H9 (cell line): ENCODE results near the gene KDM1B. TPM values are rescaled to one million over a fixed set of nuclear protein-coding genes. Genes with fewer than 3 reads are reported as not detected.

Source experiments
- DNase-seq: peaks from one replicate; pipeline ENCODE4 v3.0.0-alpha.2; 2017
- H2AFZ ChIP-seq: one replicate; pipeline ENCODE4 v1.6.1; 2013; ENCODE audit warnings: mild to moderate bottlenecking, low read length, control low read depth, moderate library complexity
- H2AK5ac ChIP-seq: 2 replicates; pipeline ENCODE4 v1.6.1; 2013; ENCODE audit warnings: low read length, control low read depth, mixed read lengths; ENCODE audit not compliant: insufficient read length
- H2BK120ac ChIP-seq: one replicate; pipeline ENCODE4 v1.6.1; 2013; ENCODE audit warnings: low read depth, mild to moderate bottlenecking, low read length, control low read depth, inconsistent platforms; ENCODE audit not compliant: poor library complexity, severe bottlenecking
- H2BK12ac ChIP-seq: 2 replicates; pipeline ENCODE4 v1.6.1; 2013; ENCODE audit warnings: low read length, control low read depth, mixed read lengths, low read depth; ENCODE audit not compliant: insufficient read length
- H2BK15ac ChIP-seq: 2 replicates; pipeline ENCODE4 v1.6.1; 2013; ENCODE audit warnings: low read depth, low read length, control low read depth
- H2BK20ac ChIP-seq: one replicate; pipeline ENCODE4 v1.6.1; 2013; ENCODE audit warnings: low read depth, mild to moderate bottlenecking, low read length, control low read depth, inconsistent platforms; ENCODE audit not compliant: poor library complexity, severe bottlenecking
- H2BK5ac ChIP-seq: 2 replicates; pipeline ENCODE4 v1.6.1; 2013; ENCODE audit warnings: low read length, control low read depth, mixed read lengths; ENCODE audit not compliant: insufficient read length
- H3K14ac ChIP-seq: 2 replicates; pipeline ENCODE4 v1.6.1; 2013; ENCODE audit warnings: low read length, control low read depth; ENCODE audit not compliant: insufficient read depth
- H3K18ac ChIP-seq: 2 replicates; pipeline ENCODE4 v1.6.1; 2013; ENCODE audit warnings: low read depth, mild to moderate bottlenecking, mixed read lengths, low read length, control low read depth; ENCODE audit not compliant: insufficient read length
- H3K23ac ChIP-seq: 2 replicates; pipeline ENCODE4 v1.6.1; 2013; ENCODE audit warnings: low read length, control low read depth, mixed read lengths, low read depth; ENCODE audit not compliant: insufficient read length
- H3K23me2 ChIP-seq: 2 replicates; pipeline ENCODE4 v1.6.1; 2013; ENCODE audit warnings: low read depth, mild to moderate bottlenecking, mixed read lengths, low read length, control low read depth; ENCODE audit not compliant: insufficient read length, poor library complexity, severe bottlenecking
- H3K27ac ChIP-seq: 2 replicates; pipeline ENCODE4 v1.5.1; 2013; ENCODE audit warnings: low read length, control low read depth, mixed read lengths, low read depth; ENCODE audit not compliant: insufficient read length
- H3K27me3 ChIP-seq: 2 replicates; pipeline ENCODE4 v1.6.1; 2013; ENCODE audit warnings: low read length, control low read depth, inconsistent platforms; ENCODE audit not compliant: insufficient read depth
- H3K4ac ChIP-seq: 2 replicates; pipeline ENCODE4 v1.6.1; 2013; ENCODE audit warnings: low read depth, mild to moderate bottlenecking, control low read depth, inconsistent platforms, low read length, moderate library complexity
- H3K4me1 ChIP-seq: 2 replicates; pipeline ENCODE4 v1.6.1; 2013; ENCODE audit warnings: low read length, control low read depth, inconsistent platforms; ENCODE audit not compliant: insufficient read depth
- H3K4me2 ChIP-seq: 2 replicates; pipeline ENCODE4 v1.6.1; 2013; ENCODE audit warnings: low read length, control low read depth, mixed read lengths; ENCODE audit not compliant: insufficient read length, insufficient read depth
- H3K56ac ChIP-seq: 2 replicates; pipeline ENCODE4 v1.6.1; 2013; ENCODE audit warnings: low read depth, mild to moderate bottlenecking, mixed read lengths, low read length, control low read depth; ENCODE audit not compliant: insufficient read length
- H3K79me1 ChIP-seq: 2 replicates; pipeline ENCODE4 v1.6.1; 2013; ENCODE audit warnings: low read depth, mild to moderate bottlenecking, moderate library complexity, low read length, control low read depth, inconsistent platforms; ENCODE audit not compliant: insufficient read depth, poor library complexity, severe bottlenecking
- H3K79me2 ChIP-seq: 2 replicates; pipeline ENCODE4 v1.6.1; 2013; ENCODE audit warnings: low read length, control low read depth, inconsistent platforms; ENCODE audit not compliant: insufficient read depth
- H3K9ac ChIP-seq: 2 replicates; pipeline ENCODE4 v1.6.1; 2013; ENCODE audit warnings: low read length, control low read depth, mixed read lengths; ENCODE audit not compliant: insufficient read length; ENCODE audit errors: extremely low read depth
- H3K9me3 ChIP-seq: one replicate; pipeline ENCODE4 v1.6.1; 2013; ENCODE audit warnings: low read depth, low read length, inconsistent platforms; ENCODE audit not compliant: control insufficient read depth
- H3T11ph ChIP-seq: one replicate; pipeline ENCODE4 v1.6.1; 2013; ENCODE audit warnings: mild to moderate bottlenecking, low read length, control low read depth, inconsistent platforms
- H4K20me1 ChIP-seq: one replicate; pipeline ENCODE4 v1.6.1; 2013; ENCODE audit not compliant: control insufficient read depth, insufficient read length, insufficient read depth
- H4K5ac ChIP-seq: 2 replicates; pipeline ENCODE4 v1.6.1; 2013; ENCODE audit warnings: low read depth, mild to moderate bottlenecking, mixed read lengths, low read length, control low read depth; ENCODE audit not compliant: insufficient read length
- H4K8ac ChIP-seq: replicated peaks from 2 replicates; pipeline ENCODE4 v1.6.1; 2013; ENCODE audit warnings: low read length, control low read depth, mixed read lengths, low read depth; ENCODE audit not compliant: insufficient read length
- H4K91ac ChIP-seq: 2 replicates; pipeline ENCODE4 v1.6.1; 2013; ENCODE audit warnings: low read depth, mild to moderate bottlenecking, moderate library complexity, mixed read lengths, low read length, control low read depth; ENCODE audit not compliant: insufficient read length
- H3K27ac Mint-ChIP-seq, 3 experiments: 2 replicates in 2 of 3; 3 replicates in 1 of 3; pipeline ENCODE4 v1.8.0; 2020 to 2021; ENCODE audit warnings: mixed read lengths in 3 of 3, mild to moderate bottlenecking in 1 of 3, moderate library complexity in 1 of 3
- H3K27me3 Mint-ChIP-seq: 2 replicates; pipeline ENCODE4 v1.8.0; 2021; ENCODE audit warnings: low read depth, mild to moderate bottlenecking, moderate library complexity, mixed read lengths
- H3K36me3 Mint-ChIP-seq, 3 experiments: 2 replicates in 2 of 3; 3 replicates in 1 of 3; pipeline ENCODE4 v1.8.0; 2020 to 2021; ENCODE audit warnings: low read depth in 3 of 3, mixed read lengths in 3 of 3; ENCODE audit not compliant: insufficient read depth in 1 of 3
- H3K4me1 Mint-ChIP-seq, 2 experiments: 2 replicates each; pipeline ENCODE4 v1.8.0; 2020; ENCODE audit warnings: mixed read lengths in 2 of 2
- H3K4me3 Mint-ChIP-seq, 2 experiments: 2 replicates in 1 of 2; 3 replicates in 1 of 2; pipeline ENCODE4 v1.8.0; 2020 to 2021; ENCODE audit warnings: mild to moderate bottlenecking in 2 of 2, mixed read lengths in 2 of 2, moderate library complexity in 1 of 2
- H3K9me3 Mint-ChIP-seq, 2 experiments: 2 replicates in 1 of 2; 3 replicates in 1 of 2; pipeline ENCODE4 v1.8.0; 2020; ENCODE audit warnings: mild to moderate bottlenecking in 2 of 2, mixed read lengths in 2 of 2, moderate library complexity in 1 of 2
- WGBS: extraction: QIAGEN DNeasy Blood & Tissue Kit; methylation state at CpG from one replicate; pipeline ENCODE4 v1.1.7; 2013; ENCODE audit warnings: missing lambda C conversion rate, low lambda C conversion rate, mixed read lengths; ENCODE audit not compliant: insufficient read length; ENCODE audit errors: extremely low coverage; 5-methylcytosine and 5-hydroxymethylcytosine counted together
- total RNA-seq: library from RNA; stranded (reverse); gene quantifications from 2 replicates; pipeline ENCODE4 v1.2.1, GENCODE V29; 2021
- TF ChIP-seq, protein P1 (sequence below): fragments of 200-600 bp; sonication (generic); conservative IDR thresholded peaks from 3 replicates; pipeline ENCODE4 v1.8.0; 2021; ENCODE audit warnings: antibody characterized with exemption, mild to moderate bottlenecking

KDM1B gene
- total RNA-seq, 1 experiment from 2014 or later = 5.4 TPM

DNA sequence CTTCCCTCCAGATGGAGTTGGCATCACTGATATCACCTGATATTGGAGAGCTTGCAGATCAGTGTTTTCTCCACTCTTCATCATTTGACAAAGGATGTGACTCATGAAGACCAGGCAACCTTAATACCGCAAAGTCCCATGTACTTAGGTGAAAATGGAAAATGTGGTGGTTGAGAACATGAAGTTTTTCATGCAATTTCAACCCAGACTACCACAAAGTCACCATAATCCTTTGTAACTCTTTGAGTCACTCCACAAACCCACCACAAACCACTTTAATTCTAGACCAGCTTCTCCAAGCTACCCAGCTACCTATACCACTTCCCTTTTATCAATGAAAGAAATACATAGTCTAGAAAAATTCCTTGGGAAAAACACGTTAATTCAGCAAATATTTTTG lies 39.9 kb upstream of the KDM1B start:
- peaks cover 8 to 10% of the 10 kb centered on the region in 2 experiments for H3K4me1 Mint-ChIP-seq
- no peak overlapping the region for H3K4me3 Mint-ChIP-seq
- WGBS = no CpG with 5 or more reads among the region's 2 CpGs
- H2AK5ac ChIP-seq = no peak overlapping the region
- no peaks in the 10 kb centered on the region for H3K79me2 ChIP-seq
- no peak overlapping the region for H2BK5ac ChIP-seq
- no peak overlapping the region for H2BK15ac ChIP-seq
- H3K27me3 ChIP-seq = no peaks in the 10 kb centered on the region
- no peak overlapping the region for H3K9ac ChIP-seq
- no peaks in the 10 kb centered on the region for H4K20me1 ChIP-seq
- DNase-seq = no peak
- H3K27ac Mint-ChIP-seq = no peak overlapping the region
- H3K27ac ChIP-seq = no peak overlapping the region
- H3K27me3 Mint-ChIP-seq = no peaks in the 10 kb centered on the region
- no peak overlapping the region for H3K23ac ChIP-seq
- no peak overlapping the region for H2BK12ac ChIP-seq
- H3T11ph ChIP-seq = no peak overlapping the region
- no peaks in the 10 kb centered on the region for H3K9me3 ChIP-seq
- H3K4me2 ChIP-seq = no peak overlapping the region
- H3K79me1 ChIP-seq = no peaks in the 10 kb centered on the region
- TF ChIP-seq, protein P1, sequence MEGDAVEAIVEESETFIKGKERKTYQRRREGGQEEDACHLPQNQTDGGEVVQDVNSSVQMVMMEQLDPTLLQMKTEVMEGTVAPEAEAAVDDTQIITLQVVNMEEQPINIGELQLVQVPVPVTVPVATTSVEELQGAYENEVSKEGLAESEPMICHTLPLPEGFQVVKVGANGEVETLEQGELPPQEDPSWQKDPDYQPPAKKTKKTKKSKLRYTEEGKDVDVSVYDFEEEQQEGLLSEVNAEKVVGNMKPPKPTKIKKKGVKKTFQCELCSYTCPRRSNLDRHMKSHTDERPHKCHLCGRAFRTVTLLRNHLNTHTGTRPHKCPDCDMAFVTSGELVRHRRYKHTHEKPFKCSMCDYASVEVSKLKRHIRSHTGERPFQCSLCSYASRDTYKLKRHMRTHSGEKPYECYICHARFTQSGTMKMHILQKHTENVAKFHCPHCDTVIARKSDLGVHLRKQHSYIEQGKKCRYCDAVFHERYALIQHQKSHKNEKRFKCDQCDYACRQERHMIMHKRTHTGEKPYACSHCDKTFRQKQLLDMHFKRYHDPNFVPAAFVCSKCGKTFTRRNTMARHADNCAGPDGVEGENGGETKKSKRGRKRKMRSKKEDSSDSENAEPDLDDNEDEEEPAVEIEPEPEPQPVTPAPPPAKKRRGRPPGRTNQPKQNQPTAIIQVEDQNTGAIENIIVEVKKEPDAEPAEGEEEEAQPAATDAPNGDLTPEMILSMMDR = no peak
- no peak overlapping the region for H3K56ac ChIP-seq
- H4K91ac ChIP-seq = no peak overlapping the region
- no peak overlapping the region for H4K5ac ChIP-seq
- no peak overlapping the region for H2AFZ ChIP-seq
- no peak overlapping the region for H3K4ac ChIP-seq
- H3K18ac ChIP-seq = no peak overlapping the region
- H3K23me2 ChIP-seq = no peaks in the 10 kb centered on the region
- no peaks in the 10 kb centered on the region for H3K36me3 Mint-ChIP-seq
- no peaks in the 10 kb centered on the region for H3K4me1 ChIP-seq
- no peak overlapping the region for H2BK120ac ChIP-seq
- no peak overlapping the region for H2BK20ac ChIP-seq
- H3K14ac ChIP-seq = no peak overlapping the region
- H4K8ac ChIP-seq = no peak overlapping the region
- no peaks in the 10 kb centered on the region for H3K9me3 Mint-ChIP-seq
